Lower lobe of right lung (tissue), 2 donors: ENCODE measurements around the gene TBC1D24. TPM values are rescaled to one million over a fixed set of nuclear protein-coding genes. Genes with fewer than 3 reads are reported as not detected.

Experiments used
- ATAC-seq, 2 donors: fragments of 200-7000 bp; cut with Tn5 transposase; one replicate each; pipeline ENCODE4 v1.9.1; 2020 to 2022; ENCODE audit warnings: mild to moderate bottlenecking in 2 of 2, moderate library complexity in 2 of 2
- DNase-seq: peaks from one replicate; pipeline ENCODE4 v3.0.0-alpha.2; 2020
- H3K27ac ChIP-seq: fragments of 200-600 bp; one replicate; pipeline ENCODE4 v1.8.0; 2022
- H3K27me3 ChIP-seq: fragments of 200-600 bp; one replicate; pipeline ENCODE4 v1.8.0; 2022; ENCODE audit warnings: low read depth
- H3K36me3 ChIP-seq: fragments of 200-600 bp; one replicate; pipeline ENCODE4 v1.8.0; 2022; ENCODE audit warnings: mild to moderate bottlenecking
- H3K4me1 ChIP-seq: fragments of 200-600 bp; one replicate; pipeline ENCODE4 v1.8.0; 2022
- H3K4me3 ChIP-seq: fragments of 200-600 bp; one replicate; pipeline ENCODE4 v1.8.0; 2022; ENCODE audit warnings: mild to moderate bottlenecking
- H3K9me3 ChIP-seq: fragments of 200-600 bp; one replicate; pipeline ENCODE4 v1.8.0; 2022
- CTCF ChIP-seq: fragments of 200-600 bp; IDR thresholded peaks from one replicate; pipeline ENCODE4 v1.8.0; 2022; ENCODE audit warnings: antibody characterized with exemption, mild to moderate bottlenecking
- intact Hi-C: fragments of 100-400 bp; cut with DNase I; formaldehyde crosslinking; loops from one replicate; pipeline ENCODE4 v1.11.0; 2022
- total RNA-seq: library from RNA; stranded (reverse); fragmentation: NEBNext Ultra II Directional; extraction: Animal tissue kit (Norgen Biotek cat#: 25700); gene quantifications from one replicate; pipeline ENCODE4 v1.2.1, GENCODE V29; 2021
- donor health status: DM: no; HTN: yes; CAD: no; lungs with severe emphysema.

Gene TBC1D24
- total RNA-seq, 1 donor from 2014 or later: 40.2 TPM

- Histone ChIP-seq H3K36me3 (no peaks in the 10 kb centered on the region), H3K4me1 (peaks cover 58% of the 10 kb centered on the region), H3K27ac (no peak overlapping the region), H3K9me3 (no peaks in the 10 kb centered on the region), H3K27me3 (peaks cover 56% of the 10 kb centered on the region), H3K4me3 (peak overlapping the region; percentile 34)
- ATAC-seq (no peak), DNase-seq (no peak)
- intact Hi-C loops: no loop called here
- TF ChIP-seq CTCF: no peak
These were observed 3.1 kb upstream of the TBC1D24 start for GRCh38 chr16:2471653-2472487.

GRCh38 chr16:2472488-2472864 is 2.5 kb upstream of the TBC1D24 start:
- Histone ChIP-seq H3K36me3 (no peaks in the 10 kb centered on the region), H3K4me3 (no peak overlapping the region), H3K27ac (no peak overlapping the region), H3K9me3 (no peaks in the 10 kb centered on the region), H3K4me1 (peaks cover 58% of the 10 kb centered on the region), H3K27me3 (peaks cover 56% of the 10 kb centered on the region)
- no peak for TF ChIP-seq CTCF
- DNase-seq (no peak), ATAC-seq (no peak)
- intact Hi-C loops: no loop called here

- no peak overlapping the region for H3K27ac ChIP-seq
- intact Hi-C loops: no loop called here
- H3K27me3 ChIP-seq: peaks cover 52% of the 10 kb centered on the region
- H3K4me3 ChIP-seq: peak overlapping the region; percentile 84
- no peak for TF ChIP-seq CTCF
- peaks cover 53% of the 10 kb centered on the region for H3K4me1 ChIP-seq
- H3K36me3 ChIP-seq: no peaks in the 10 kb centered on the region
- ATAC-seq (no peak), DNase-seq (no peak)
- no peaks in the 10 kb centered on the region for H3K9me3 ChIP-seq
These were observed 2.0 kb upstream of the TBC1D24 start for GRCh38 chr16:2472885-2473445.

GRCh38 chr16:2473446-2473926 is 1.4 kb upstream of the TBC1D24 start:
- intact Hi-C loops: no loop called here
- no peak for TF ChIP-seq CTCF
- H3K36me3 ChIP-seq: no peaks in the 10 kb centered on the region
- ATAC-seq (no peak), DNase-seq (no peak)
- H3K4me3 ChIP-seq: peak overlapping the region; percentile 84
- peaks cover 48% of the 10 kb centered on the region for H3K4me1 ChIP-seq
- H3K27ac ChIP-seq: no peak overlapping the region
- H3K9me3 ChIP-seq: no peaks in the 10 kb centered on the region
- H3K27me3 ChIP-seq: peaks cover 47% of the 10 kb centered on the region

GRCh38 chr16:2473999-2474876 is 689 bp upstream of the TBC1D24 start:
- H3K4me1 ChIP-seq: peaks cover 40% of the 10 kb centered on the region
- intact Hi-C loops: no loop called here
- H3K27ac ChIP-seq: peak overlapping the region; percentile 84
- H3K4me3 ChIP-seq: peak overlapping the region; percentile 84
- H3K9me3 ChIP-seq: no peaks in the 10 kb centered on the region
- H3K27me3 ChIP-seq: peaks cover 39% of the 10 kb centered on the region
- peak; percentile 69 for DNase-seq
- no peaks in the 10 kb centered on the region for H3K36me3 ChIP-seq
- peak; percentile 74 to 76 for ATAC-seq
- TF ChIP-seq CTCF: peak; percentile 45
